NB4 (cell line): ENCODE results near the gene STX8.
A peak's percentile ranks its signal among the peaks of the same experiment; 100 is the strongest.

Experiments used
- DNase-seq: peaks from one replicate; pipeline ENCODE4 v3.0.0; 2010; ENCODE audit warnings: low read depth
- H3K4me3 ChIP-seq: one replicate; pipeline ENCODE4 v1.5.1; 2011; ENCODE audit warnings: mild to moderate bottlenecking, low read depth, low read length, moderate library complexity
- CTCF ChIP-seq: IDR thresholded peaks from one replicate; pipeline ENCODE4 v1.5.1; 2012; ENCODE audit warnings: low read depth, low read length
- MYC ChIP-seq: IDR thresholded peaks from 2 replicates; pipeline ENCODE4 v1.6.1; 2011; ENCODE audit warnings: low read depth, low read length
- POLR2A ChIP-seq: IDR thresholded peaks from 2 replicates; pipeline ENCODE4 v1.6.1; 2011; ENCODE audit warnings: mild to moderate bottlenecking; ENCODE audit not compliant: insufficient read length; ENCODE audit errors: extremely low read depth
- TF ChIP-seq, protein P1 (sequence below): IDR thresholded peaks from 2 replicates; pipeline ENCODE4 v1.6.1; 2011; ENCODE audit warnings: low read depth, low read length

The STX8 gene

GRCh38 chr17:9234389-9234945, 341.2 kb downstream of the STX8 start:
- no peak overlapping the region for H3K4me3 ChIP-seq
- no peak for TF ChIP-seq POLR2A
- TF ChIP-seq CTCF = no peak
- TF ChIP-seq MYC = no peak
- TF ChIP-seq, protein P1, sequence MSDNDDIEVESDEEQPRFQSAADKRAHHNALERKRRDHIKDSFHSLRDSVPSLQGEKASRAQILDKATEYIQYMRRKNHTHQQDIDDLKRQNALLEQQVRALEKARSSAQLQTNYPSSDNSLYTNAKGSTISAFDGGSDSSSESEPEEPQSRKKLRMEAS = no peak
- no peak for DNase-seq

DNA sequence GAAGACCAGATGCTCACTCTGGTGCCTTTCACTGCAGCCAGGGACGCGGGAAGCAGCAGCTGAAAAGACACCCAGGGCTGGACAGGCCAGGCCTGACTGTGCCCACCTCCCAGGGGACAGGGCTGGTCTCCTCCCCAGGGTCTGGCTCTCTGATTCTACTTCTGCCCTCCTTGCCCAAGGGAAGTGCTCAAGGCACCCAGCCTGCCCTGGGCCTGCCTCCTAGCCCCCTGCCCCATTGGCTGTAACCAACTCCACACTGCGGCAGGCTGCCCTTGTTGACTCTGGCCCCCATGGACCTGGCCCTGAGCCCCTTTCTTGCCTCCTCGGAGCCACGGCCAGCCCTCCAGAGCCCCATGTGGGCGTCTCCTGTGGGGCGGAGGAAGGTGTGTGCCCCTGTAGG, 341.9 kb downstream of the STX8 start:
- TF ChIP-seq, protein P1 = no peak
- TF ChIP-seq POLR2A (no peak), CTCF (no peak), MYC (no peak)
- no peak overlapping the region for H3K4me3 ChIP-seq
- no peak for DNase-seq

DNA sequence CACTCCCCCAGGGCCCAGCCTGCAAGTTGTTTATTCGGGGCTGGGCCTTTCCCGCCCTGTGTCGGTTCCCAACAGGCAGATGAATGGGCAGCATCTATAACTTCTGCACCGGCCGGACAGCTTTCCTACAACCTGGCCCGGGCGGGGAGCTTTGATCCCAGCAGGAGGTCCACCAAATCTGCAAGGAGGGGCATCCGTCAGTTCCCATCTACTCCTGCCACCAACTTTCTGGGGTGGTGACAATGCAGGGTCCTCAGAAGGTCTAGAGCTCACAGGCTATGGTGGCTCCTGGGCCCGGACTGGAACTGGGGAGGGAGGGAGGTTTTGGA, 342.4 kb downstream of the STX8 start:
- H3K4me3 ChIP-seq = no peak overlapping the region
- no peak for DNase-seq
- TF ChIP-seq CTCF (no peak), POLR2A (no peak), MYC (no peak)
- TF ChIP-seq, protein P1 = no peak

- TF ChIP-seq MYC (peak; percentile 63; the same call in 1 of the 2 replicates), POLR2A (no peak), CTCF (no peak)
- TF ChIP-seq, protein P1 = peak; percentile 90
- H3K4me3 ChIP-seq = no peak overlapping the region
- DNase-seq = peak; percentile 76
Measured at GRCh38 chr17:9232591-9233270, 342.9 kb downstream of the STX8 start.

DNA sequence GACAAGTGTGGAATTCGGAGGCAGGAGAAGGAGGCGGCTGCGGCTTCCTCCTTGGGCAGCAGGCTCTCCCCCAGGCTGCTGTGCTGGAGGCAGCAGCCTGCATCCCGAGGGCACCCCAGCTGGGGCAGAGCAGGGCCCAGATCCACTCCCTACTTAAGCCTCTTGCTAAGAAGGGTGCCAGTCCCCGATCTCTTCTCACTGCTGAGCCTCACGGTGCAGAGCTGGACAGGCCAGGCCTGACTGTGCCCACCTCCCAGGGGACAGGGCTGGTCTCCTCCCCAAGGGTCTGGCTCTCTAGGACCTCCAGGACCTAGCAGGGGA, 343.5 kb downstream of the STX8 start:
- no peak for DNase-seq
- H3K4me3 ChIP-seq = no peak overlapping the region

More for the DNA sequence above, 343.5 kb downstream of the STX8 start:
- no peak for TF ChIP-seq MYC
- TF ChIP-seq POLR2A = no peak
- TF ChIP-seq, protein P1 = no peak
- TF ChIP-seq CTCF = no peak
